Hepatocyte (in vitro differentiated cells): ENCODE results near the gene LEKR1. TPM values are rescaled to one million over a fixed set of nuclear protein-coding genes. Genes with fewer than 3 reads are reported as not detected.

Experiments
- DNase-seq: peaks from one replicate; pipeline ENCODE4 v3.0.0-alpha.2; 2016; ENCODE audit warnings: low spot score
- H2AFZ ChIP-seq: fragments of 200-600 bp; sonication (generic); 2 replicates; pipeline ENCODE4 v1.6.0; 2016; ENCODE audit warnings: antibody characterized with exemption, mild to moderate bottlenecking
- H3K27ac ChIP-seq: fragments of 200-600 bp; sonication (generic); 2 replicates; pipeline ENCODE4 v1.5.1; 2016; ENCODE audit warnings: mild to moderate bottlenecking
- H3K27me3 ChIP-seq: fragments of 200-600 bp; sonication (generic); 2 replicates; pipeline ENCODE4 v1.6.1; 2016
- H3K36me3 ChIP-seq: fragments of 200-600 bp; sonication (generic); replicated peaks from 2 replicates; pipeline ENCODE4 v1.5.1; 2016; ENCODE audit warnings: low read depth; ENCODE audit not compliant: insufficient read depth
- H3K4me1 ChIP-seq: fragments of 200-600 bp; sonication (generic); 2 replicates; pipeline ENCODE4 v1.5.1; 2016; ENCODE audit warnings: mild to moderate bottlenecking, moderate library complexity; ENCODE audit not compliant: insufficient read depth
- H3K4me2 ChIP-seq: fragments of 200-600 bp; sonication (generic); 2 replicates; pipeline ENCODE4 v1.6.0; 2016
- H3K4me3 ChIP-seq: fragments of 200-600 bp; sonication (generic); 2 replicates; pipeline ENCODE4 v1.5.1; 2016; ENCODE audit warnings: mild to moderate bottlenecking
- H3K79me2 ChIP-seq: fragments of 200-600 bp; sonication (generic); 2 replicates; pipeline ENCODE4 v1.6.0; 2017; ENCODE audit warnings: mild to moderate bottlenecking
- H3K9me2 ChIP-seq: fragments of 200-600 bp; sonication (generic); replicated peaks from 2 replicates; pipeline ENCODE4 v1.6.0; 2017; ENCODE audit warnings: mild to moderate bottlenecking; ENCODE audit not compliant: insufficient read depth
- H3K9me3 ChIP-seq: fragments of 200-600 bp; sonication (generic); 2 replicates; pipeline ENCODE4 v1.5.1; 2016; ENCODE audit warnings: low read depth, mild to moderate bottlenecking
- H4K20me1 ChIP-seq: fragments of 200-600 bp; sonication (generic); 2 replicates; pipeline ENCODE4 v1.6.0; 2016; ENCODE audit warnings: mild to moderate bottlenecking; ENCODE audit not compliant: insufficient read depth, poor library complexity, severe bottlenecking
- CTCF ChIP-seq: fragments of 200-600 bp; sonication (generic); IDR thresholded peaks from 2 replicates; pipeline ENCODE4 v1.5.1; 2016; ENCODE audit warnings: antibody characterized with exemption, mild to moderate bottlenecking; ENCODE audit not compliant: poor library complexity
- EZH2 ChIP-seq: fragments of 200-600 bp; sonication (generic); IDR thresholded peaks from 2 replicates; pipeline ENCODE4 v1.6.1; 2016; ENCODE audit warnings: antibody characterized with exemption, mild to moderate bottlenecking, borderline replicate concordance
- EZH2phosphoT487 ChIP-seq: fragments of 200-600 bp; sonication (generic); IDR thresholded peaks from one replicate; pipeline ENCODE4 v1.6.1; 2018; ENCODE audit warnings: antibody characterized with exemption, mild to moderate bottlenecking, low read depth, moderate library complexity; ENCODE audit not compliant: unreplicated experiment, severe bottlenecking
- WGBS: methylation state at CpG from one replicate; pipeline ENCODE4 v1.1.6; 2016; ENCODE audit warnings: low lambda C conversion rate; ENCODE audit errors: missing lambda C conversion rate; 5-methylcytosine and 5-hydroxymethylcytosine counted together
- polyA plus RNA-seq: library from polyadenylated mRNA; unstranded; fragments of >200 nt; fragmentation: Nextera tagmentation; extraction: Ambion mirVana; gene quantifications from 2 replicates; pipeline ENCODE4 v1.2.1, GENCODE V29; 2016
- total RNA-seq: library from RNA; depleted of rRNA; stranded (reverse); fragments of >200 nt; gene quantifications from 2 replicates; pipeline ENCODE4 v1.2.3, GENCODE V29; 2014

LEKR1 gene
- total and polyA plus RNA-seq, 2 experiments from 2014 or later = 1.1 to 2.1 TPM

- H3K9me3 ChIP-seq = no peaks in the 10 kb centered on the region
- H3K27me3 ChIP-seq = no peaks in the 10 kb centered on the region
- WGBS = 66% methylated on average over 5 of the region's 5 CpGs
- H3K4me2 ChIP-seq = no peak overlapping the region
- H2AFZ ChIP-seq = no peak overlapping the region
- no peak for DNase-seq
- TF ChIP-seq CTCF (no peak), EZH2phosphoT487 (no peak), EZH2 (no peak)
- H3K36me3 ChIP-seq = no peaks in the 10 kb centered on the region
- no peaks in the 10 kb centered on the region for H3K4me1 ChIP-seq
- no peak overlapping the region for H3K27ac ChIP-seq
- no peaks in the 10 kb centered on the region for H4K20me1 ChIP-seq
- no peaks in the 10 kb centered on the region for H3K79me2 ChIP-seq
- H3K9me2 ChIP-seq = no peaks in the 10 kb centered on the region
- no peak overlapping the region for H3K4me3 ChIP-seq
Measured at GRCh38 chr3:156898296-156898880, 72.2 kb downstream of the LEKR1 start.

GRCh38 chr3:156899951-156900350, 73.8 kb downstream of the LEKR1 start:
- Histone ChIP-seq H3K4me2 (no peak overlapping the region), H3K27me3 (no peaks in the 10 kb centered on the region), H3K4me1 (no peaks in the 10 kb centered on the region), H3K79me2 (no peaks in the 10 kb centered on the region), H3K9me3 (no peaks in the 10 kb centered on the region), H3K27ac (no peak overlapping the region), H3K9me2 (no peaks in the 10 kb centered on the region), H2AFZ (no peak overlapping the region), H3K36me3 (no peaks in the 10 kb centered on the region), H3K4me3 (no peak overlapping the region), H4K20me1 (no peaks in the 10 kb centered on the region)
- no peak for DNase-seq
- TF ChIP-seq EZH2 (no peak), EZH2phosphoT487 (no peak), CTCF (no peak)
- 52% methylated on average over 1 of the region's 1 CpG for WGBS

DNA sequence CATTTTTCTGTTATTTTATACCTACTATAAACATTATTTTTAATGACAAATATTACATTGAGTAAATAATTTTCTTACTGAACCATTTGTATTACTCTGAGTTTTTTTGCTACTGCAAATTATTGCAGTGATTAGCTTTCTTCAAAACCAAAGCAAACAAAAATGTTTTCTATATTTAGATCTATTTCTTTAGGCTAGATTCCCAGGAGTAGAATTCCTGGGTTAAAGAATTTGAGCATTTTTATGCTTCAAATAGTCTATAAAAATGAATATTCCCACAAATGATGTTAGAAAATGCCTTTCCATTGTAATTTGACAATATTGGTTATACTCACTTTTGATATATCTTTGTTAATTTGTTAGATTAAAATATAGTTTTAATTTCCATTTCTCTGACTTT, 76.8 kb downstream of the LEKR1 start:
- Histone ChIP-seq H3K79me2 (no peaks in the 10 kb centered on the region), H3K27ac (no peak overlapping the region), H2AFZ (no peak overlapping the region), H3K4me1 (no peaks in the 10 kb centered on the region), H3K4me3 (no peak overlapping the region), H3K36me3 (no peaks in the 10 kb centered on the region), H3K4me2 (no peak overlapping the region), H3K27me3 (no peaks in the 10 kb centered on the region), H4K20me1 (no peaks in the 10 kb centered on the region), H3K9me3 (no peaks in the 10 kb centered on the region), H3K9me2 (no peaks in the 10 kb centered on the region)
- no peak for DNase-seq
- TF ChIP-seq EZH2 (no peak), EZH2phosphoT487 (no peak), CTCF (no peak)

- H3K36me3 ChIP-seq = no peaks in the 10 kb centered on the region
- no peaks in the 10 kb centered on the region for H3K9me2 ChIP-seq
- H3K4me3 ChIP-seq = no peak overlapping the region
- no peaks in the 10 kb centered on the region for H3K79me2 ChIP-seq
- no peak overlapping the region for H2AFZ ChIP-seq
- no peak overlapping the region for H3K4me2 ChIP-seq
- no peaks in the 10 kb centered on the region for H4K20me1 ChIP-seq
- no peak for TF ChIP-seq CTCF
- no peak for TF ChIP-seq EZH2phosphoT487
- TF ChIP-seq EZH2 = no peak
- H3K27me3 ChIP-seq = no peaks in the 10 kb centered on the region
- no peaks in the 10 kb centered on the region for H3K9me3 ChIP-seq
- no peak for DNase-seq
- 90% methylated on average over 2 of the region's 2 CpGs for WGBS
- no peaks in the 10 kb centered on the region for H3K4me1 ChIP-seq
- no peak overlapping the region for H3K27ac ChIP-seq
Measured at GRCh38 chr3:156906275-156906674, 80.1 kb downstream of the LEKR1 start.
